Endothelial cell of umbilical vein (primary cell): ENCODE measurements around the gene NNT. TPM values are rescaled to one million over a fixed set of nuclear protein-coding genes. Genes with fewer than 3 reads are reported as not detected.

ENCODE experiments used
- BruUV-seq: library from RNA; stranded (reverse); fragments of 400-500 nt; replicated peaks from 2 replicates; lab custom pipeline; 2021; lab: Mats Ljungman, UMichigan
- CTCF ChIA-PET: fragments of 300-600, 350-600 bp; sonication (Branson Sonifier 250); formaldehyde crosslinking; loops from one replicate; lab custom pipeline; 2021; ENCODE audit warnings: antibody characterized with exemption, inconsistent platforms; lab: Charles Lee
- POLR2A ChIA-PET: fragments of 300-600, 350-600 bp; sonication (Branson Sonifier 250); formaldehyde crosslinking; loops from one replicate; lab custom pipeline; 2021; ENCODE audit warnings: antibody characterized with exemption, inconsistent platforms; lab: Charles Lee
- DNase-seq: peaks from one replicate; pipeline ENCODE4 v3.0.0-alpha.2; 2011; ENCODE audit warnings: low read depth, low spot score
- FAIRE-seq: peaks from 2 replicates; lab custom pipeline; 2011; peaks lifted over from hg19 to GRCh38; lab: Jason Lieb, UNC
- H2AFZ ChIP-seq: 2 replicates; pipeline ENCODE4 v1.6.0; 2012; ENCODE audit warnings: low read depth, low read length, control low read depth, inconsistent platforms
- H3K27ac ChIP-seq: 2 replicates; pipeline ENCODE4 v1.5.1; 2011; ENCODE audit warnings: low read depth, mild to moderate bottlenecking, control low read depth, low read length, moderate library complexity; ENCODE audit not compliant: insufficient read depth
- H3K27me3 ChIP-seq, 2 experiments: 2 replicates each; pipeline versions ENCODE4 v1.6.0 to v1.6.1; 2011; ENCODE audit warnings: low read length in 2 of 2, mixed read lengths in 1 of 2; ENCODE audit not compliant: control insufficient read depth in 2 of 2, insufficient read depth in 2 of 2
- H3K36me3 ChIP-seq, 2 experiments: 2 replicates in 1 of 2; 3 replicates in 1 of 2; pipeline ENCODE4 v1.5.1; 2011; ENCODE audit warnings: low read length in 2 of 2, mild to moderate bottlenecking in 1 of 2, moderate library complexity in 1 of 2; ENCODE audit not compliant: control insufficient read depth in 2 of 2, insufficient read depth in 2 of 2; ENCODE audit errors: extremely low read depth in 1 of 2
- H3K4me1 ChIP-seq: 3 replicates; pipeline ENCODE4 v1.5.1; 2011; ENCODE audit warnings: mild to moderate bottlenecking, low read length; ENCODE audit not compliant: control insufficient read depth, insufficient read depth; ENCODE audit errors: extremely low read depth
- H3K4me2 ChIP-seq: 2 replicates; pipeline ENCODE4 v1.6.1; 2011; ENCODE audit warnings: low read length, control low read depth, mixed read lengths; ENCODE audit not compliant: insufficient read depth
- H3K4me3 ChIP-seq, 3 experiments: fragments of 200-600 bp in 1 of 3; sonication (generic), shearing (Covaris generic) in 1 of 3; replicated peaks in 1 of 3; 2 replicates each; pipeline ENCODE4 v1.5.1; 2011 to 2016; ENCODE audit warnings: control low read depth in 3 of 3, low read length in 3 of 3, mild to moderate bottlenecking in 2 of 3, inconsistent platforms in 1 of 3, low read depth in 1 of 3, moderate library complexity in 1 of 3; ENCODE audit not compliant: insufficient read depth in 1 of 3
- H3K79me2 ChIP-seq: 2 replicates; pipeline ENCODE4 v1.6.0; 2012; ENCODE audit warnings: low read length, inconsistent platforms; ENCODE audit not compliant: control insufficient read depth, insufficient read depth
- H3K9ac ChIP-seq: replicated peaks from 2 replicates; pipeline ENCODE3; 2011; ENCODE audit warnings: low read length, control low read depth; ENCODE audit not compliant: insufficient read depth; ENCODE audit errors: extremely low read depth
- H3K9me1 ChIP-seq: replicated peaks from 3 replicates; pipeline ENCODE4 v1.6.0; 2011; ENCODE audit warnings: mild to moderate bottlenecking, low read length; ENCODE audit not compliant: control insufficient read depth, insufficient read depth; ENCODE audit errors: extremely low read depth
- H3K9me3 ChIP-seq: replicated peaks from 2 replicates; pipeline ENCODE4 v1.5.1; 2012; ENCODE audit warnings: low read length, inconsistent platforms; ENCODE audit not compliant: control insufficient read depth, insufficient read depth
- H4K20me1 ChIP-seq: replicated peaks from 2 replicates; pipeline ENCODE3; 2011; ENCODE audit warnings: mild to moderate bottlenecking, low read length; ENCODE audit not compliant: control insufficient read depth, insufficient read depth; ENCODE audit errors: extremely low read depth
- EZH2 ChIP-seq: IDR thresholded peaks from 2 replicates; pipeline ENCODE4 v1.6.1; 2012; ENCODE audit warnings: borderline replicate concordance, low read depth, mild to moderate bottlenecking, moderate library complexity, low read length, inconsistent platforms; ENCODE audit not compliant: severe bottlenecking
- FOS ChIP-seq: IDR thresholded peaks from 2 replicates; pipeline ENCODE4 v1.6.1; 2011; ENCODE audit warnings: mild to moderate bottlenecking, low read length, moderate library complexity, borderline replicate concordance; ENCODE audit not compliant: insufficient read depth
- GATA2 ChIP-seq: IDR thresholded peaks from 2 replicates; pipeline ENCODE4 v1.7.0; 2011; ENCODE audit warnings: low read depth, mild to moderate bottlenecking, moderate library complexity, mixed read lengths, low read length; ENCODE audit not compliant: insufficient read length, insufficient read depth
- JUN ChIP-seq: IDR thresholded peaks from 2 replicates; pipeline ENCODE4 v1.6.1; 2011; ENCODE audit warnings: borderline replicate concordance, low read depth; ENCODE audit not compliant: insufficient read length, insufficient read depth
- MAX ChIP-seq: IDR thresholded peaks from 2 replicates; pipeline ENCODE4 v1.6.1; 2011; ENCODE audit not compliant: insufficient read depth, insufficient read length
- MYC ChIP-seq: IDR thresholded peaks from one replicate; pipeline ENCODE4 v1.6.1; 2011; ENCODE audit warnings: mild to moderate bottlenecking, low read depth, low read length
- POLR2A ChIP-seq: IDR thresholded peaks from 2 replicates; pipeline ENCODE4 v1.6.1; 2012; ENCODE audit warnings: low read depth, mild to moderate bottlenecking, control low read depth, low read length
- POLR2AphosphoS5 ChIP-seq: IDR thresholded peaks from 2 replicates; pipeline ENCODE4 v1.6.1; 2012; ENCODE audit warnings: low read depth, mild to moderate bottlenecking, control low read depth, low read length, moderate library complexity; ENCODE audit not compliant: insufficient read depth
- dilution Hi-C: fragments of 300-500 bp; cut with MboI; formaldehyde crosslinking; loops from one replicate; pipeline ENCODE4 v1.15.0; 2019; ENCODE audit warnings: low sequenced_read_pairs; ENCODE audit not compliant: extremely low pct_ligation_motif_present
- intact Hi-C: fragments of 100-400 bp; cut with micrococcal nuclease; formaldehyde crosslinking; loops from one replicate; pipeline ENCODE4 v1.10.0; 2022
- polyA plus RNA-seq, 4 experiments: library from polyadenylated mRNA; depleted of rRNA in 3 of 4; stranded (reverse) in 3 of 4; unstranded in 1 of 4; fragments of >200 nt; gene quantifications; 2 replicates each; pipeline versions ENCODE4 v1.2.1 to v1.2.3, GENCODE V29; 2011 to 2012; ENCODE audit warnings: missing spikeins in 1 of 4
- total RNA-seq: library from RNA; stranded (reverse); gene quantifications from 2 replicates; pipeline ENCODE4 v1.2.3, GENCODE V29; 2021
- TF ChIP-seq, protein P1 (sequence below), 2 donors: IDR thresholded peaks; 1 replicate in 1 of 2; 2 replicates in 1 of 2; pipeline ENCODE4 v1.5.1; 2011; ENCODE audit warnings: low read length in 2 of 2, mild to moderate bottlenecking in 2 of 2, moderate library complexity in 2 of 2, control low read depth in 1 of 2, inconsistent platforms in 1 of 2, low read depth in 1 of 2; ENCODE audit not compliant: insufficient read depth in 1 of 2; ENCODE audit errors: extremely low read depth in 1 of 2

The NNT gene
- total and polyA plus RNA-seq, 2 donors (not counting 3 experiments of a cell fraction or from before 2014, with no cell fraction given) = 38.2 to 82.5 TPM

DNA sequence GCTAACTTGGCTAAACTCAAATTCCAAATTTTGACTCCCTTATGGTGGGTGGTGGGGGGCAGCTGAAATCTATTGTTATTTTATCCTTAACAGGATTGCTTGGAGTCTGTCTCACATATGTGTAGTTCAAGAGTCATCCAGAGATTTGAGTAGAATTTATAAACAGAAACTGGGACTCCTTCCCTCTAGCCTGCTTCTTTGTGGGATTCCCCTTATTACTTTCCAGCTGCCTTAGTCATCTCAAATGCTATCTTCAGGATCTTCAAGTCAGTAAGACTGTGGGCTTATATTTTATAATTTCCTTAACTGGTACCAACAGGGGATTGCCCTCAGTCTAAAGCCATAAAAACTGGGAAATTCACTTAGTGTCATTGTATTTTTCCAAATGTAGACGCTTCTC, 55.5 kb downstream of the NNT start:
- Histone ChIP-seq H3K27ac (no peak overlapping the region), H3K4me2 (no peak overlapping the region), H3K9me1 (no peaks in the 10 kb centered on the region), H3K36me3 (peaks cover 4 to 5% of the 10 kb centered on the region in 2 experiments), H3K9me3 (no peaks in the 10 kb centered on the region), H4K20me1 (no peaks in the 10 kb centered on the region), H3K4me1 (no peaks in the 10 kb centered on the region), H3K4me3 (no peak overlapping the region), H3K9ac (no peak overlapping the region), H3K27me3 (no peaks in the 10 kb centered on the region), H3K79me2 (no peaks in the 10 kb centered on the region), H2AFZ (no peak overlapping the region)
- BruUV-seq = no TSS peak
- ChIA-PET POLR2A (no interaction called here), CTCF (no interaction called here)
- intact Hi-C loops = no loop called here
- FAIRE-seq (no peak), DNase-seq (no peak)
- dilution Hi-C loops = no loop called here
- TF ChIP-seq MAX = no peak
- no peak for TF ChIP-seq JUN
- TF ChIP-seq, protein P1, sequence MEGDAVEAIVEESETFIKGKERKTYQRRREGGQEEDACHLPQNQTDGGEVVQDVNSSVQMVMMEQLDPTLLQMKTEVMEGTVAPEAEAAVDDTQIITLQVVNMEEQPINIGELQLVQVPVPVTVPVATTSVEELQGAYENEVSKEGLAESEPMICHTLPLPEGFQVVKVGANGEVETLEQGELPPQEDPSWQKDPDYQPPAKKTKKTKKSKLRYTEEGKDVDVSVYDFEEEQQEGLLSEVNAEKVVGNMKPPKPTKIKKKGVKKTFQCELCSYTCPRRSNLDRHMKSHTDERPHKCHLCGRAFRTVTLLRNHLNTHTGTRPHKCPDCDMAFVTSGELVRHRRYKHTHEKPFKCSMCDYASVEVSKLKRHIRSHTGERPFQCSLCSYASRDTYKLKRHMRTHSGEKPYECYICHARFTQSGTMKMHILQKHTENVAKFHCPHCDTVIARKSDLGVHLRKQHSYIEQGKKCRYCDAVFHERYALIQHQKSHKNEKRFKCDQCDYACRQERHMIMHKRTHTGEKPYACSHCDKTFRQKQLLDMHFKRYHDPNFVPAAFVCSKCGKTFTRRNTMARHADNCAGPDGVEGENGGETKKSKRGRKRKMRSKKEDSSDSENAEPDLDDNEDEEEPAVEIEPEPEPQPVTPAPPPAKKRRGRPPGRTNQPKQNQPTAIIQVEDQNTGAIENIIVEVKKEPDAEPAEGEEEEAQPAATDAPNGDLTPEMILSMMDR (IDR thresholded peaks at IDR 0.05; ENCODE audit: extremely low read depth in 1 of 2, insufficient read depth in 1 of 2, low read depth in 1 of 2, low read length in 2 of 2) = no peak
- TF ChIP-seq EZH2 = no peak
- TF ChIP-seq GATA2 = no peak
- no peak for TF ChIP-seq POLR2A
- TF ChIP-seq POLR2AphosphoS5 = no peak
- no peak for TF ChIP-seq MYC
- no peak for TF ChIP-seq FOS
